Measurements from ENCODE around the gene TUBA1B. TPM values are rescaled to one million over a fixed set of nuclear protein-coding genes. Genes with fewer than 3 reads are reported as not detected.

Gene TUBA1B
- total and polyA plus RNA-seq, 2 of the 13 experiments (the other 11 are each of a cell fraction or from before 2014, with no cell fraction given): 1,275 to 1,353 TPM

GRCh38 chr12:49131894-49132461 is 783 bp upstream of the TUBA1B start (continued):
- TF ChIP-seq, protein P1, sequence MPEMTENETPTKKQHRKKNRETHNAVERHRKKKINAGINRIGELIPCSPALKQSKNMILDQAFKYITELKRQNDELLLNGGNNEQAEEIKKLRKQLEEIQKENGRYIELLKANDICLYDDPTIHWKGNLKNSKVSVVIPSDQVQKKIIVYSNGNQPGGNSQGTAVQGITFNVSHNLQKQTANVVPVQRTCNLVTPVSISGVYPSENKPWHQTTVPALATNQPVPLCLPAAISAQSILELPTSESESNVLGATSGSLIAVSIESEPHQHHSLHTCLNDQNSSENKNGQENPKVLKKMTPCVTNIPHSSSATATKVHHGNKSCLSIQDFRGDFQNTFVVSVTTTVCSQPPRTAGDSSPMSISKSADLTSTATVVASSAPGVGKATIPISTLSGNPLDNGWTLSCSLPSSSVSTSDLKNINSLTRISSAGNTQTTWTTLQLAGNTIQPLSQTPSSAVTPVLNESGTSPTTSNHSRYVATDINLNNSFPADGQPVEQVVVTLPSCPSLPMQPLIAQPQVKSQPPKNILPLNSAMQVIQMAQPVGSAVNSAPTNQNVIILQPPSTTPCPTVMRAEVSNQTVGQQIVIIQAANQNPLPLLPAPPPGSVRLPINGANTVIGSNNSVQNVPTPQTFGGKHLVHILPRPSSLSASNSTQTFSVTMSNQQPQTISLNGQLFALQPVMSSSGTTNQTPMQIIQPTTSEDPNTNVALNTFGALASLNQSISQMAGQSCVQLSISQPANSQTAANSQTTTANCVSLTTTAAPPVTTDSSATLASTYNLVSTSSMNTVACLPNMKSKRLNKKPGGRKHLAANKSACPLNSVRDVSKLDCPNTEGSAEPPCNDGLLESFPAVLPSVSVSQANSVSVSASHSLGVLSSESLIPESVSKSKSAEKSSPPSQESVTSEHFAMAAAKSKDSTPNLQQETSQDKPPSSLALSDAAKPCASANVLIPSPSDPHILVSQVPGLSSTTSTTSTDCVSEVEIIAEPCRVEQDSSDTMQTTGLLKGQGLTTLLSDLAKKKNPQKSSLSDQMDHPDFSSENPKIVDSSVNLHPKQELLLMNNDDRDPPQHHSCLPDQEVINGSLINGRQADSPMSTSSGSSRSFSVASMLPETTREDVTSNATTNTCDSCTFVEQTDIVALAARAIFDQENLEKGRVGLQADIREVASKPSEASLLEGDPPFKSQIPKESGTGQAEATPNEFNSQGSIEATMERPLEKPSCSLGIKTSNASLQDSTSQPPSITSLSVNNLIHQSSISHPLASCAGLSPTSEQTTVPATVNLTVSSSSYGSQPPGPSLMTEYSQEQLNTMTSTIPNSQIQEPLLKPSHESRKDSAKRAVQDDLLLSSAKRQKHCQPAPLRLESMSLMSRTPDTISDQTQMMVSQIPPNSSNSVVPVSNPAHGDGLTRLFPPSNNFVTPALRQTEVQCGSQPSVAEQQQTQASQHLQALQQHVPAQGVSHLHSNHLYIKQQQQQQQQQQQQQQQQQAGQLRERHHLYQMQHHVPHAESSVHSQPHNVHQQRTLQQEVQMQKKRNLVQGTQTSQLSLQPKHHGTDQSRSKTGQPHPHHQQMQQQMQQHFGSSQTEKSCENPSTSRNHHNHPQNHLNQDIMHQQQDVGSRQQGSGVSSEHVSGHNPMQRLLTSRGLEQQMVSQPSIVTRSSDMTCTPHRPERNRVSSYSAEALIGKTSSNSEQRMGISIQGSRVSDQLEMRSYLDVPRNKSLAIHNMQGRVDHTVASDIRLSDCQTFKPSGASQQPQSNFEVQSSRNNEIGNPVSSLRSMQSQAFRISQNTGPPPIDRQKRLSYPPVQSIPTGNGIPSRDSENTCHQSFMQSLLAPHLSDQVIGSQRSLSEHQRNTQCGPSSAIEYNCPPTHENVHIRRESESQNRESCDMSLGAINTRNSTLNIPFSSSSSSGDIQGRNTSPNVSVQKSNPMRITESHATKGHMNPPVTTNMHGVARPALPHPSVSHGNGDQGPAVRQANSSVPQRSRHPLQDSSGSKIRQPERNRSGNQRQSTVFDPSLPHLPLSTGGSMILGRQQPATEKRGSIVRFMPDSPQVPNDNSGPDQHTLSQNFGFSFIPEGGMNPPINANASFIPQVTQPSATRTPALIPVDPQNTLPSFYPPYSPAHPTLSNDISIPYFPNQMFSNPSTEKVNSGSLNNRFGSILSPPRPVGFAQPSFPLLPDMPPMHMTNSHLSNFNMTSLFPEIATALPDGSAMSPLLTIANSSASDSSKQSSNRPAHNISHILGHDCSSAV (CRISPR knock-in tag; IDR thresholded peaks at IDR 0.05; ENCODE audit: borderline replicate concordance): no peak
- TF ChIP-seq ZNF264 (CRISPR knock-in tag; IDR thresholded peaks at IDR 0.05) (no peak), XRCC5 (optimal IDR thresholded peaks at IDR 0.05; ENCODE audit: low read length) (no peak), AHDC1 (CRISPR knock-in tag; IDR thresholded peaks at IDR 0.05; ENCODE audit: borderline replicate concordance) (no peak), ZFAT (CRISPR knock-in tag; conservative IDR thresholded peaks at IDR 0.05) (no peak), HOMEZ (CRISPR knock-in tag; IDR thresholded peaks at IDR 0.05; ENCODE audit: low read depth) (no peak), KDM5B (CRISPR knock-in tag; IDR thresholded peaks at IDR 0.05; ENCODE audit: borderline replicate concordance) (no peak), POGK (CRISPR knock-in tag; conservative IDR thresholded peaks at IDR 0.05) (0 out of 2 replicates have a peak, but pooled peaks have one; percentile 9)
- TF ChIP-seq, protein P2, sequence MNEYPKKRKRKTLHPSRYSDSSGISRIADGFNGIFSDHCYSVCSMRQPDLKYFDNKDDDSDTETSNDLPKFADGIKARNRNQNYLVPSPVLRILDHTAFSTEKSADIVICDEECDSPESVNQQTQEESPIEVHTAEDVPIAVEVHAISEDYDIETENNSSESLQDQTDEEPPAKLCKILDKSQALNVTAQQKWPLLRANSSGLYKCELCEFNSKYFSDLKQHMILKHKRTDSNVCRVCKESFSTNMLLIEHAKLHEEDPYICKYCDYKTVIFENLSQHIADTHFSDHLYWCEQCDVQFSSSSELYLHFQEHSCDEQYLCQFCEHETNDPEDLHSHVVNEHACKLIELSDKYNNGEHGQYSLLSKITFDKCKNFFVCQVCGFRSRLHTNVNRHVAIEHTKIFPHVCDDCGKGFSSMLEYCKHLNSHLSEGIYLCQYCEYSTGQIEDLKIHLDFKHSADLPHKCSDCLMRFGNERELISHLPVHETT (CRISPR knock-in tag; conservative IDR thresholded peaks at IDR 0.05): no peak
